Hepatic stellate cell (primary cell): ENCODE measurements around the gene OR10A4.
A peak's percentile ranks its signal among the peaks of the same experiment; 100 is the strongest.
"Not testable (repeated sequence)": the region's sequence is repeated elsewhere in the genome, so short reads cannot be mapped to it uniquely, and the experiment has no call there.

Experiments
- DNase-seq: peaks from one replicate; pipeline ENCODE4 v3.0.0; 2011; ENCODE audit warnings: low spot score

The OR10A4 gene, protein sequence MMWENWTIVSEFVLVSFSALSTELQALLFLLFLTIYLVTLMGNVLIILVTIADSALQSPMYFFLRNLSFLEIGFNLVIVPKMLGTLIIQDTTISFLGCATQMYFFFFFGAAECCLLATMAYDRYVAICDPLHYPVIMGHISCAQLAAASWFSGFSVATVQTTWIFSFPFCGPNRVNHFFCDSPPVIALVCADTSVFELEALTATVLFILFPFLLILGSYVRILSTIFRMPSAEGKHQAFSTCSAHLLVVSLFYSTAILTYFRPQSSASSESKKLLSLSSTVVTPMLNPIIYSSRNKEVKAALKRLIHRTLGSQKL

DNA sequence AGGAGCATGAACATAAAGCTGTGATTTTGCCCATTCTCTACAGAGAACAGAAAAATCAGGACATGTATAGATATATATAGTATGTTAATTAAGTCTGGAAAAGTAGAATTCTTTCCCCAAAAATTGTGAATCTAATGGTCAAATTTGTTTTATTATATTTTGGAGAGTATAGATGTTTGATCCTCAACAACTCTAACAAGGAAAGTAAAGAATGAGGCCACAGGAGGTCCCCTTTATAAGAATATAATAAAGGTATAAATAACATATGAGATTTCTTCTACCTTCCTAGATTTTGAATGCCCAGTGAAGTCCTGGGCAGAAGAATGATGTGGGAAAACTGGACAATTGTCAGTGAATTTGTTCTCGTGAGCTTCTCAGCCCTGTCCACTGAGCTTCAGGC, at the start of gene OR10A4:
Gene OR10A4 (plus strand): TSS at position 301 of the 400 bp plus-strand sequence. CDS start 23 bp downstream, at position 324.
- DNase-seq, result no peak

DNA sequence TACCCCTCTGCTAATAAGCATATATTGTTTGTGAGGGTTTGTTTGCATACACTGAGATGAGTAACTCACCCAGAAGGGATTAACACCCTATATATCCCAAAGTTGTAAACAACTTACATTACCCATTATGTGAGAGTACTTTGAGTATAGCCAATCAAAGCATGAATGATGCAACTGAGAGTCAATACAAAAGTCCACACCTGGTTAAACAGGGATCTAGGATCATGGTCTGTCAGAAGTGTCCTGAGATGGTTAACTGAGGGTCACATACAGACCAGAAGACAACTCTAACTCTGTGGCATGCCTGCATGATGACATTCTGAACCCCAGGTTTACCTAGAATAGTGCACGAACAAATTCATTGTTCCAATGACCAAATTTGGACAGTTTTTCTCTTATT, 48.3 kb upstream of the OR10A4 start:
- DNase-seq, result no peak

DNA sequence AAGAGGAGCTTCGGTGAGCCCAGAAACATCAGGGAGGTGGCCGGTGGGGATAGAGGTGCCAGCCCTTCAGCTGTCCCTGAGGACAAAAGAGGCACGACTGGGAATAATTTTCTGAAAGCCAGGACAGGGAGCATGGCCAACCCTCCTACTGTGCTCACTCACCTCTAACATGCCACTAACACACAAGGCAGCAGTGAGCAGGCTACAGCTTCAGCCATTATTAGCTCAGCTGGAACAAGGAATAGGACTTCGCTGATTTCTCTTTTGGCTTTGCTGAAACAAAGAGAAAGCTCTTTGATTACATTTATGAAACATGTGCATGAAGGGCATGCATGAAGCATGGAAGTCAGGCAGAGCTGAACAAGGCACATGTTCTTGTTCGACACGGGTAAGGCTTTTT, 43.1 kb upstream of the OR10A4 start:
- DNase-seq, result no peak

DNA sequence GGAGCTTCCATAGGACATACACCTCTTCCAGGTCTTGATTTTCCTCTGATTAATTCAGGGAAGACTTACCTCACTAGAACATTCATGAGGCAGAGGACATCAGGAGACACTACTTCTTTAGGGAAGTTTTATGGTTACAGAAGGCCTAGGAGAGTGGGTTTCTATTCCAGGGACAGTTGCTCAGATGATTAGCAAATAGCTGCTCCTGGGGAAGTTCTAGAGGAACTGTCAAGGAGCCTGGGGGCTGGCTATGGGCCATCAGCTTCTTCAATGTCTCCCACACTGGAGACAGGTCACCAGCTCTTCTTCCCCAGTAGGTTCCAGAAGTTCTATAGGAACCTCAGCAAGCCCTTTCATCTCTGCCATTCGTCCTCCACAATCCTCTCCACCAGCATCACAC, 42.4 kb upstream of the OR10A4 start:
- DNase-seq, result no peak

DNA sequence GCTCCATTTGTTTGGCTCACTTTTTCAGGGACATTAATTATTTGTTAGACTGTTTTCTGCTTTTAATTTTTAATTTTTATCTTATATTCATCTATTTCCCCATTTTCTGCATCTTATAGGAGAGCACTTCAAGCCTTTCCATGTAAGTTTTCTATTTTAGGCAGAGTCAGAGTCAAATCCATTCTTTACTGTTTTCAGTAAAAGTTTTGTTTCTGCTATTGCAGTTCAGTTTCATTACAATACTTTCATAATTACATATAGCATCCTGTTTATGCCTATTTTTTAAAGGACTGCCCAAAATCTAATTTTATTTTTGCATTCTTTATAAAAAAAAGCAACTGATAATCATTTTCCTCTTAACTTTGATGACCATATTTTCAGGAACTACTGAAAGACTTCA, 34.7 kb upstream of the OR10A4 start:
- no peak for DNase-seq

DNA sequence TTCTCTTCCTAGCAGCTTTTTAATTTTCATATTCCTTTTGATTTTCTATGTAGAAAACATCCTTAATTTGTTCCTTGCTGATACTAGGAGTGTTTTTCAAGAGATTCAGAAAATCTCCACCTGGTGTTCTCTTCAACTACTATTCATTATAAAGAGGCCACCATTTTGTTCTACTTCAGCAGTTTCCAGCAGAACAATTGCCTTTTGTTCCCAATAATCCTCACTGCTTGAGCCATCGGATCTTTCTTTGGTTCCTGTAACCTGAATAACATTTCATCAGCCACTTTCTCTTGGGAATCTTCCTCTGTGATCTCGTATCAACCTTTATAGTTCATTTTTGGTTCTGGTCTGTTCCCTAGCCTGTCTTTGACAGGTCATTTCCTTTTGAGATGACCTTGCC, 32.8 kb upstream of the OR10A4 start:
- no peak for DNase-seq

DNA sequence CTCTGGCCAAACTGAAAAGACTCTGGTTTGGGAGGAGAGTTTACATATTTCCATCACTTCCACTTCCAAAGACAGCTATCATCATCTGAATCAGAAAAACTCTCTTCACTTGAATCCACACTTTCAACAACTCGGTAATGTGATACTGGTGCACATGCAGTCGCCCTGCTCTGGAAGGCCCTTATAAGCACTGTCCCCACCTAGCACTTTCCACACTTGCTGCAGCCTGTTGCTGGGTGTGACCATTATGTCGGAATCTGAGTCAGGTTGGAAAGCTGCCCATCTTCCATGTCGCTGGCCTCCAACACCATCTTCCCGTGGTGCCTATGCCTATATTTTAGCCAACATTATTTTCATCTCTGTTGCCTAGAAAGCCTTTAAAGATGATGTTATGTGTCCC, 32.1 kb upstream of the OR10A4 start:
- no peak for DNase-seq

DNA sequence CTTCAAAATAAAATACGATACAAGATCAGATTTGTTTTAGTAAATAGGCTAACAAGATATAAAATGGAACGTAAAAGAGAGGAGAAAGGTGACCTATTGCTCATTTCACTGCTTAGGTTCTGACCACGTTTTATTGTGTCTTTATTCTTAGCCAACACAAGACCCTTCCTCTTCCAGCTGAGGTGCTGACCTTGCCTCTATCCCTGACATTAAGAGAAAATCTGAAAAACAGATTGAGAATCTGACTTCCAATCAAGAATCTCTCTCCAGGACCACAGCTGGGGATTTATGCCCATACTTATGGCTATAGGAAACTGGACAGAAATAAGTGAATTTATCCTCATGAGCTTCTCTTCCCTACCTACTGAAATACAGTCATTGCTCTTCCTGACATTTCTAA, 31.0 kb upstream of the OR10A4 start, which contains the start of gene OR10A5:
Gene OR10A5 (plus strand): TSS at position 301 of the 400 bp plus-strand sequence. CDS start 0 bp downstream, at position 301.
- no peak for DNase-seq

DNA sequence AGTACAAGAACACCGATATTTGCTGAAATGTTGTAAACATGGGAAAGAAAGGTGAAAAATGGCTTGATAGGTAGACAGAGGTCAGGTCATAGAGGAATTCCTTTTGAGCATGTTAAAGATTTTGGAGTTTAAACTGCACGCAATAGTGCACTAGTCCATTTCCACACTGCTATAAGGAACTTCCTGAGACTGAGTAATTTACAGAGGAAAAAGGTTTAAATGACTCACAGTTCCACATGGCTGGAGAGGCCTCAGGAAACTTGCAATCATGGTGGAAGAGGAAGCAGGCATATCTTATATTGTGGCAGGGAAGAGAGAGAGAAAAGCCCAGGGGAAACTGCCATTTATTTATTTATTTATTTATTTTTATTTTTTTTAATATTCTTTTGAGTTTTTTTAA, 25.9 kb upstream of the OR10A4 start:
- no peak for DNase-seq

DNA sequence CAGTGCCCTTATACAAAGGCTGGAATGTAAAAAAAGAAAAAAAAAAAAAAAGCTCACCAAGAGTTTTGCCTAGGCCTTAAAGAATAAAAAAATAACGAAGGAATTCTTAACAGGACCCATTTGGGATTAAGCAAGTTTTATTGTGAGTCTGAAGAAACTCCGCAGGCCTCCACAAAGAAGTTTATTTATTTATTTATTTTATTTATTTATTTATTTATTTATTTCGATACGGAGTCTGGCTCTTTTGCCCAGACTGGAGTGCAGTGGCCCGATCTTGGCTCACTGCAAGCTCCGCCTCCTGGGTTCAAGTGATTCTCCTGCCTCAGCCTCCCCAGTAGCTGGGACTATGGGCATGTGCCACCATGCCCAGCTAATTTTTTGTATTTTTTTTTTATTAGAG, 21.6 kb upstream of the OR10A4 start:
- DNase-seq, result not testable (repeated sequence)

DNA sequence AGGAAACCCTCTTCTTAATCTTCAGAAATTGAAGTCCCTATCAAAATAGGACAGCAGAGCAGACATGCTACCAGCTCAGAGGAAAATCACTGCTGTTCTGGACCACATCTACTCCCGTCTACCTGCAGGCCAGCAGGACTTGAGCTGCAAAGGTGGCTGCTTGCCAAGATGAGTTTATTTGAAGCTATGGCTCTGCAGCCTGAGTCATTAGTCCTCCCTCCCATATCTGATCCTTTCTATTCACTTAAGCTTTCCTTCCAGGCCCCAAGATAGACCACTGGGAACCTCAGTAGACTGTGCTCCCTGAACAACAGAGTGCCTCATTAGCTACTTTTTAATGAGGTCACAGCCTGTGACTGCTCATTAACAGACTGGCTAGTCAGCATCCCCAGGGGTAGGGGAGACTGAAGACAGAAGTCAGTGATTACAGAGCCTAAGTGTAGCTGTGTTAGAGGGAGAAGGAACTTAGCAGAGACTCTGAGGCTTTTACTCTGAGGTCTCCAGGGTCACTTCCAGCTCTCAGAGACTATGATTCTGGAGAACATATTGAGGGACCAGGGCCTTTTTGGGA, 20.4 kb upstream of the OR10A4 start:
- no peak for DNase-seq

DNA sequence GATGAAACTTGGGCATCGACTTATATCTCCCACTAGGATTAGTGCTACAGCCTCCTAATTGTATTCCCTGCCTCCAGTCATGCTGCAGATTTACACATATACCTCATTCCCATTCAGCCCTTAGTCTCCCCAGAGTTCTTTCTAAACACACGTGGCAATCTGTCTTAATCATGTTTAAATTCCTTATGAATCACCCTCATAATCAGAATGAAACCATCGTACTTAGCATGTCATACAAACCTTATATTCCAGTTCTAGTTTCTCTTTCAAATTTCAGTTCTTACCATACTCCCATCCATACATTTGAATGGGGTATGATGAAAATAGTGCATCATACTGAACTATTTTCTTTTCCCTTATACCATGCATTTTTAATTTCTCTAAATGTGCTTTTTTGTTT, 19.6 kb upstream of the OR10A4 start:
- DNase-seq, result no peak

DNA sequence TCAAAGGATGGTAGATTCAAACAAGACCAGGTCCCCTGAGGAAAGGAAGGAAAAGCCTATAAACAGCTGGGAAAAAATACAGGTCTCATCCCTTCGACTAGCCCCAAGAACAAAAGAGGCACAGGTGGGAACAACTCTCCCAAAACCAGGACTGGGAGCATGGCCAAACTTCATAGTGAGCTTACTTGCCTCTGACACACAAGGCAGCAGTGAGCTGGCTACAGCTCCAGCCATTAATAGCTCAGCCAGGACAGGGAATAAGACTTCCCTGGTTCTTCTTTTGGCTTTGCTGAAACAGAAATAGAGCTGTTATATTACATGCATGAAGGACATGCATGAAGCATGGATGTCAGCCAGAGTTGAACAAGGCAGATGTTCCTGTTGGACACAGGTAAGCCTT, 13.5 kb upstream of the OR10A4 start, which contains the start of gene OR10A2:
Gene OR10A2 (plus strand): TSS at position 97 of the 400 bp plus-strand sequence. CDS start 6,698 bp downstream, outside the sequence.
- no peak for DNase-seq

DNA sequence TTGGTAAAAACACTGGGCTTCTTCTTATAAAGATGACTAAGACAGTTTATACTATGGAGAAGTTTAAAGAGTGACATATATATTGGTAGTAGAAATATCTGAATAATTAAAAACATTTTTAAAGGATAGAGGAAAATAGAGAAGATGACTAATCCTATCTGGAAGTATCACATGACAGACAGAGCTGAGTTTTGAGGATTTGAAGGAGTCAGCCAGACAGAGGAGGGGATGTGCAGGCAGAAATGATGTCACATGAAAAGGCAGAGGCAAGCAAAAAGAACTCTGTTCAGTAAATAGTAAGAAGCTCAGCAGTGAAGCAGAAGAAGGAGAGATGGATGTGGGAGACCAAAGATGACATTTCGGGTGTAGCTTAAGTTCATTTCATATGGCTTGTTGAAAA, 12.0 kb upstream of the OR10A4 start:
- peak; percentile 12 for DNase-seq

DNA sequence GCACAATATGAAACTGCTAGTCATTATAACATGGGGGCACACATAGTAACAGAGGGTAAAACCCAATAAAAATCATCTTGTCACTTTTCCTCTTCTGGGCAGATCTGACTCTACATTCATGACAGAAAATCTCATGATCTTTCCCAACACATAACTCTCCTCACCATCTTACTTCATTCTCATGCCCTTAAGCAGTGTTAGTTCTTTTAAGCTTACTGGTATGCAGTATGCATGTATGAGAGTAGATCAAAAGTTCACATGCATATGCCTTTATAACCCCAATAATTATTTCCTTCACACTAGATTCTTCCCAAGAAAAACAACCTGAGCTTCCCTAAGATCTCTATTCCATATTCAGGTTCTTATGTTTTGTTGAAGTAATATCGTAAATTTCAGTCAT, 5.1 kb upstream of the OR10A4 start:
- no peak for DNase-seq

DNA sequence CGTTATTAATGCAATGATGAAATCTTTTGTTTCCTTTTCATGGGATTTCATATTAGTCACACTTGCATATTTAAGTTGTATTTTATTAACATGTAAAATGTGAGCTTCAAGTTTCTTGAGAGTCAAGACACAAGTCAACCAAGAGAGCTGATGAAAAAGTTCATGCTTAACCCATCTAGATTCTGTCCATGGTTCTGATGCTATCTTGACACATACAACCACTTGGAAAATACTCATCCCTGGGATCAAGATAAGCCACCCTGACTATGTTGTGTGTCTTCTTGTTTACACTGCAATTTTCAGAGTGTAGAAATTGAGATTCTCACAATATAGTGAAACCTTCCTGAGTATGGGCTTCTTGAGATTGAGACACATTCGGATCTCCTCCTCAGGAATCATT, 664 bp upstream of the OR10A4 start:
- DNase-seq, result no peak

DNA sequence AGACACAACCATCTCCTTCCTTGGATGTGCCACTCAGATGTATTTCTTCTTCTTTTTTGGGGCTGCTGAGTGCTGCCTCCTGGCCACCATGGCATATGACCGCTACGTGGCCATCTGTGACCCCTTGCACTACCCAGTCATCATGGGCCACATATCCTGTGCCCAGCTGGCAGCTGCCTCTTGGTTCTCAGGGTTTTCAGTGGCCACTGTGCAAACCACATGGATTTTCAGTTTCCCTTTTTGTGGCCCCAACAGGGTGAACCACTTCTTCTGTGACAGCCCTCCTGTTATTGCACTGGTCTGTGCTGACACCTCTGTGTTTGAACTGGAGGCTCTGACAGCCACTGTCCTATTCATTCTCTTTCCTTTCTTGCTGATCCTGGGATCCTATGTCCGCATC, 489 bp downstream of the OR10A4 start:
- no peak for DNase-seq

DNA sequence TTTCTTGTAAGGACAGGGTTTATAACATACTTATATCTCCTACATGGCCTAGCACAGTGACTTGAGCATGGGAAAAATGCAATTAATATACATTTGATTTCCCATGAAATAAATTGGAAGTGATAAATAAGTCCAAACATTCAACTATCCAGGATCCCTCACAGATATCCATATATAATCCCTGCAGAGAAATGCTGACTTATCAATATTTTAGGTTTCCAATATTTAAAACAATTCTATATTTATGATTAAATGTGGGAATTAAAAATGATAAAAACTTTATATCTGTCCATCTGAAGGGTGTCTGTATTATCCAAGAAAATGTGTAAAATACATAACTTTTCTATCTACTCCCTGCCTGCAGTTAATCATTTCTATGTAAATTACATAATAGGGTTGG, 6.3 kb downstream of the OR10A4 start:
- DNase-seq, result no peak

DNA sequence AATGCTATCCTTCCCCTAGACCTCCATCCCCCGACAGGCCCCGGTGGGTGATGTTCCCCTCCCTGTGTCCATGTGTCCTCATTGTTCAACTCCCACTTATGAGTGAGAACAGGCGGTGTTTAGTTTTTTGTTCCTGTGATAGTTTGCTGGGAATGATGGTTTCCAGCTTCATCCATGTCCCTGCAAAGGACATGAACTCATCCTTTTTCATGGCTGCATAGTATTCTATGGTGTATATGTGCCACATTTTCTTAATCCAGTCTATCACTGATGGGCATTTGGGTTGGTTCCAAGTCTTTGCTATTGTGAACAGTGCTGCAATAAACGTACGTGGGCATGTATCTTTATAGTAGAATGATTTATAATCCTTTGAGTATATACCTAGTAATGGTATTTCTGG, 11.3 kb downstream of the OR10A4 start:
- not testable (repeated sequence) for DNase-seq

DNA sequence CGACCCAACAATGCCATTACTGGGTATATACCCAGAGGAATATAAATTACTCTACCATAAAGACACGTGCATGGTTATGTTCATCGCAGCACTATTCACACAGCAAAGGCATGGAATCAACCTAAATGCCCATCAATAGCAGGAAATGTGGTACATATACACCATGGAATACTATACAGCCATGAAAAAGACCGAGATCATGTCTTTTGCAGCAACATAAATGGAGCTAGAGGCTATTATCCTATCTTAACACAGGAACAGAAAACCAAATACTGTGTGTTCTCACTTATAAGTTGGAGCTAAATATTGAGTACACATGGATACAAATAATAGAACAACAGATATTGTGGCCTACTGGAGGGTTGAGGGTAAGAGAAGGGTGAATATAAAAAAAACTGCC, 12.4 kb downstream of the OR10A4 start:
- DNase-seq, result no peak

DNA sequence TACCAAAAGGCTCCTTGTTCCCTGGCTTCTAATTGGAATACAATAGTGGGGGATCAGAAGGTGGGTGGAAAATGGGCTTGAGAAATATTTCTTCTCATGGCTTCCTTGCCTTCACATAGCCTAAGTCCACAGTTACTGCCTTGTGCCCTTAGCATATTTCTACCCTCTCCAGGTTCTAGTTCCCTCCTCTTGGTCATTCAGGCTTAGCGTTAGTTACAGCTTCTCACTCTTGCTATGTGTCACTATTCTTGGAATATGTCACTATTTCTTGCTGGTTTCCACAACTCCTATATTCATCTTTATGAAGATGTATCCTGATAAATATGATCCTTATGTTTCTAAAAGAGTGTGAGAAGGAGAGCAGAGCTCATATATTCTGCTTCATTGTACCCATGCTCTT, 13.4 kb downstream of the OR10A4 start:
- DNase-seq, result no peak

DNA sequence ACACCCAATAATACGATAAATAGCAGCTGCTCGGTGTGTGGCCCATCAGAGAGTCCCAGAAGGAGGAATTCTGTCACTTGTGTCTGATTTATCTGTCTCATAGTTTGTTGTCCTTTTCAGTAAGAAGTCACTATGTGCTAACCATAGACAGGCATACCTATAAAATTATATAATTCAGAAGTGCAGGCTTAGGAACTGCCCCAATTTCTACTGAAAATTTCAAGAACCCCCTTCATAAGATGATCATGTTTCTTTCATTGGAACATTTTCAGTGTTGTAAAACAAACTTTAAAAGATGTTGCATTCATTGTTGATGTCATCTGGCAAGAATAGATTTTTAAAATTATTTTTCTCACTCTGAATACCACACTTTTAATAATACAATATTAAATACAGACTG, 16.0 kb downstream of the OR10A4 start, which contains the start of gene OR2D2:
Gene OR2D2 (minus strand): TSS at position 101 of the 400 bp plus-strand sequence. CDS start 0 bp downstream, at position 101.
- no peak for DNase-seq

DNA sequence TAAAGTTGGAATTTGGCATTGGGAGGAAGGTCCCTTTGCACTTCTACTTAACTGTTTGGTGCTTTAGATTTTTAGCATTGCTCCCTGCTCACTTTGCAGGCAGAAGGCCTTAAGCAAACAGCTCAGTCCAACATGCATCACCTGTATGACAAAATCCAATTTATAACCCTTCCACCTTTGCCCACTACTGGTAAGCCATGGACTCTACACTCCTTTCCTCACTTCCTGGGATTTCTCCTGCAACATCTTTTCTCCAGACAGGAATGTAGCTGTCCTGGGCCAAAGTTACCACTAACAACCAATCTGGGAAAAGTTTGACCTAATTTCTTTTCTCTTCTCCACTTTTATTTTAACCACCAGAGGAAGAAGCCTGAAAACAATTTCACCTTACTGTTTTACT, 17.7 kb downstream of the OR10A4 start:
- DNase-seq, result no peak

DNA sequence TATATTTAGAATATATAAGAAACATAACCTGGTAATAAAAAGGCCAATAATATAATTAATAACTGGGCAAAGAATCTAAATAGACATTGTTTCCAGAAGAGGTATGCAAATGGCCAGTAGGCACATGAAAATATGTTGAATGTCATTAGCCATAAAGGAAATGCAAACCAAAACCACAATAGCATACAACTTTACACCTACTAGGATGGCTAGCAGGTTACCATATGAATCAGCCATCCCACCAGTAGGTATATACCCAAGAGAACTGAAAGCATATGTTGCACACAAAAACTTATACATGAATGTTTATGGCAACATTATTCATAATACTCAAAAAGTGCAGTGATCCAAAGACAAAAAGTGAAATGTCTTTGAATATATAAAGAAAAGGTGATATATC, 18.6 kb downstream of the OR10A4 start:
- DNase-seq, result no peak
